GM12878 (cell line): ENCODE measurements around the gene TTC31. TPM values are rescaled to one million over a fixed set of nuclear protein-coding genes. Genes with fewer than 3 reads are reported as not detected.

ENCODE experiments used
- ATF7 ChIP-seq: fragments of 450-650 bp; IDR thresholded peaks from 2 replicates; pipeline ENCODE4 v1.6.1; 2016; ENCODE audit warnings: low read depth, mild to moderate bottlenecking
- BCL11A ChIP-seq: IDR thresholded peaks from 2 replicates; pipeline ENCODE4 v1.6.1; 2011; ENCODE audit warnings: low read depth, low read length
- BHLHE40 ChIP-seq, 2 experiments: fragments of 450-650 bp in 1 of 2; IDR thresholded peaks; 2 replicates each; pipeline ENCODE4 v1.6.1; 2011 to 2017; ENCODE audit warnings: low read depth in 2 of 2, borderline replicate concordance in 1 of 2, improper control_type of control experiment in 1 of 2, low read length in 1 of 2, mild to moderate bottlenecking in 1 of 2
- ELK1 ChIP-seq: IDR thresholded peaks from 2 replicates; pipeline ENCODE4 v1.6.1; 2012; ENCODE audit warnings: low read depth, low read length, improper control_type of control experiment
- MTA3 ChIP-seq: IDR thresholded peaks from 2 replicates; pipeline ENCODE4 v1.6.1; 2012; ENCODE audit warnings: low read length, inconsistent platforms, borderline replicate concordance
- MYB ChIP-seq: fragments of 150-350 bp; IDR thresholded peaks from 2 replicates; pipeline ENCODE4 v1.6.1; 2014; ENCODE audit warnings: mild to moderate bottlenecking, low read depth, low read length, borderline replicate concordance
- NFIC ChIP-seq: IDR thresholded peaks from 2 replicates; pipeline ENCODE4 v1.6.1; 2012; ENCODE audit warnings: low read depth, mild to moderate bottlenecking, inconsistent platforms, low read length, moderate library complexity
- NFYA ChIP-seq: IDR thresholded peaks from 2 replicates; pipeline ENCODE4 v1.6.1; 2011; ENCODE audit warnings: low read depth, mild to moderate bottlenecking, low read length, improper control_type of control experiment, borderline replicate concordance
- POLR2A ChIP-seq: IDR thresholded peaks from 2 replicates; pipeline ENCODE4 v1.6.1; 2011; ENCODE audit warnings: low read depth, mild to moderate bottlenecking, low read length
- PRDM15 ChIP-seq: fragments of 450-650 bp; formaldehyde crosslinking; IDR thresholded peaks from 2 replicates; pipeline ENCODE4 v1.4.0; 2020; ENCODE audit warnings: mild to moderate bottlenecking, moderate library complexity
- RAD51 ChIP-seq: fragments of 450-650 bp; IDR thresholded peaks from 2 replicates; pipeline ENCODE4 v1.6.1; 2016; ENCODE audit warnings: moderate library complexity, mild to moderate bottlenecking, inconsistent platforms
- SIX5 ChIP-seq: IDR thresholded peaks from 2 replicates; pipeline ENCODE4 v1.6.1; 2011; ENCODE audit warnings: mild to moderate bottlenecking, low read depth, low read length, moderate library complexity; ENCODE audit not compliant: severe bottlenecking
- SP1 ChIP-seq: IDR thresholded peaks from one replicate; pipeline ENCODE4 v1.6.1; 2011; ENCODE audit warnings: low read depth, low read length
- SPI1 ChIP-seq: IDR thresholded peaks from 2 replicates; pipeline ENCODE4 v1.6.1; 2011; ENCODE audit warnings: low read depth, mild to moderate bottlenecking, low read length, moderate library complexity, borderline replicate concordance; ENCODE audit not compliant: insufficient read depth
- STAT1 ChIP-seq: fragments of 450-650 bp; conservative IDR thresholded peaks from 2 replicates; pipeline ENCODE4 v1.6.1; 2014; ENCODE audit warnings: antibody characterized with exemption, mild to moderate bottlenecking
- TARDBP ChIP-seq: IDR thresholded peaks from 2 replicates; pipeline ENCODE4 v1.6.1; 2016; ENCODE audit warnings: borderline replicate concordance
- TCF7 ChIP-seq: IDR thresholded peaks from 2 replicates; pipeline ENCODE4 v1.6.1; 2014; ENCODE audit warnings: antibody characterized with exemption, borderline replicate concordance
- WRNIP1 ChIP-seq: IDR thresholded peaks from 2 replicates; pipeline ENCODE4 v1.6.1; 2011; ENCODE audit warnings: low read depth, low read length, improper control_type of control experiment, borderline replicate concordance
- YBX1 ChIP-seq: fragments of 450-650 bp; IDR thresholded peaks from 2 replicates; pipeline ENCODE4 v1.6.1; 2016; ENCODE audit warnings: antibody characterized with exemption
- ZNF207 ChIP-seq: fragments of 450-650 bp; IDR thresholded peaks from 2 replicates; pipeline ENCODE4 v1.6.1; 2014; ENCODE audit warnings: antibody characterized with exemption, mild to moderate bottlenecking, borderline replicate concordance
- ZNF24 ChIP-seq: fragments of 450-650 bp; IDR thresholded peaks from 2 replicates; pipeline ENCODE4 v1.6.1; 2017; ENCODE audit warnings: antibody characterized with exemption, mild to moderate bottlenecking
- ZNF384 ChIP-seq: IDR thresholded peaks from 2 replicates; pipeline ENCODE4 v1.6.1; 2012; ENCODE audit warnings: low read depth, mild to moderate bottlenecking, low read length, improper control_type of control experiment, borderline replicate concordance
- polyA plus RNA-seq, 11 experiments: library from polyadenylated mRNA; depleted of rRNA in 4 of 11; unstranded in 6 of 11; stranded (reverse) in 5 of 11; fragments of >200 nt; fragmentation: Nextera tagmentation in 4 of 11; fragmentation: Illumina TruSeq in 1 of 11; extraction: Ambion mirVana in 4 of 11; extraction: Trizol in 1 of 11; gene quantifications; 1 replicate in 1 of 11; 2 replicates in 10 of 11; pipeline versions ENCODE4 v1.2.1 to v1.2.3, GENCODE V29; 2011 to 2016; ENCODE audit warnings: inconsistent platforms in 2 of 11, missing spikeins in 2 of 11, low read depth in 1 of 11
- total RNA-seq, 4 experiments: library from RNA; depleted of rRNA in 3 of 4; stranded (reverse); fragments of >200 nt in 3 of 4; fragmentation: Illumina TruSeq in 1 of 4; extraction: Trizol in 1 of 4; gene quantifications; 2 replicates each; pipeline versions ENCODE4 v1.2.1 to v1.2.3, GENCODE V29; 2013 to 2021
- TF ChIP-seq, protein P1 (sequence below): IDR thresholded peaks from 2 replicates; pipeline ENCODE4 v1.6.1; 2012; ENCODE audit warnings: low read length, inconsistent platforms

Gene TTC31
- total and polyA plus RNA-seq, 10 of the 15 experiments (the other 5 are each of a cell fraction or from before 2014, with no cell fraction given), result 6.5 to 34.9 (median 25.9) TPM

- no peak for TF ChIP-seq PRDM15
- TF ChIP-seq ATF7, result peak; percentile 23; the same call in 1 of the 2 replicates
- TF ChIP-seq ZNF207, result no peak
- no peak for TF ChIP-seq BCL11A
- no peak for TF ChIP-seq STAT1
- TF ChIP-seq YBX1, result no peak
- TF ChIP-seq RAD51, result no peak
- peak; percentile 96 for TF ChIP-seq SP1
- no peak for TF ChIP-seq ZNF24
- no peak for TF ChIP-seq ZNF384
- TF ChIP-seq SIX5, result no peak
- TF ChIP-seq NFIC, result no peak; the same call in 1 of the 2 replicates
- TF ChIP-seq NFYA, result peak; percentile 50; the same call in 1 of the 2 replicates
- no peak for TF ChIP-seq BHLHE40 (IDR thresholded peaks at IDR 0.05; ENCODE audit: borderline replicate concordance in 1 of 2, low read depth in 2 of 2, low read length in 1 of 2)
- no peak for TF ChIP-seq ELK1
- TF ChIP-seq TARDBP, result 0 out of 2 replicates have a peak, but pooled peaks have one; percentile 43
- no peak for TF ChIP-seq TCF7
- TF ChIP-seq MYB, result no peak
- no peak for TF ChIP-seq WRNIP1
- TF ChIP-seq POLR2A, result peak; percentile 68
- TF ChIP-seq MTA3, result 0 out of 2 replicates have a peak, but pooled peaks have one; percentile 8
- TF ChIP-seq SPI1, result no peak
- TF ChIP-seq, protein P1, sequence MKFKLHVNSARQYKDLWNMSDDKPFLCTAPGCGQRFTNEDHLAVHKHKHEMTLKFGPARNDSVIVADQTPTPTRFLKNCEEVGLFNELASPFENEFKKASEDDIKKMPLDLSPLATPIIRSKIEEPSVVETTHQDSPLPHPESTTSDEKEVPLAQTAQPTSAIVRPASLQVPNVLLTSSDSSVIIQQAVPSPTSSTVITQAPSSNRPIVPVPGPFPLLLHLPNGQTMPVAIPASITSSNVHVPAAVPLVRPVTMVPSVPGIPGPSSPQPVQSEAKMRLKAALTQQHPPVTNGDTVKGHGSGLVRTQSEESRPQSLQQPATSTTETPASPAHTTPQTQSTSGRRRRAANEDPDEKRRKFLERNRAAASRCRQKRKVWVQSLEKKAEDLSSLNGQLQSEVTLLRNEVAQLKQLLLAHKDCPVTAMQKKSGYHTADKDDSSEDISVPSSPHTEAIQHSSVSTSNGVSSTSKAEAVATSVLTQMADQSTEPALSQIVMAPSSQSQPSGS, result no peak
Observed at GRCh38 chr2:74458132-74458937, 24.5 kb upstream of the TTC31 start, which contains the start of gene WBP1 (continued).
